Measurements from ENCODE around the gene GAL3ST1. TPM values are rescaled to one million over a fixed set of nuclear protein-coding genes. Genes with fewer than 3 reads are reported as not detected.

GAL3ST1 gene
- polyA plus RNA-seq, 1 donor (not counting 4 experiments of a cell fraction or from before 2014, with no cell fraction given): not detected

- Histone ChIP-seq H3K4me2 (ENCODE audit: control insufficient read depth, extremely low read depth, insufficient read depth, low read depth, low read length) (no peak overlapping the region), H2AFZ (ENCODE audit: control insufficient read depth, low read length) (no peak overlapping the region), H3K4me1 (ENCODE audit: control insufficient read depth, extremely low read depth, insufficient read depth, low read length) (peaks cover 6% of the 10 kb centered on the region), H3K4me3 (ENCODE audit: control insufficient read depth in 2 of 3, extremely low read depth in 1 of 3, insufficient read depth in 2 of 3, low read depth in 1 of 3, low read length in 3 of 3) (no peak overlapping the region), H3K79me2 (ENCODE audit: control insufficient read depth, insufficient read depth, low read length) (no peaks in the 10 kb centered on the region), H3K27me3 (ENCODE audit: control insufficient read depth, extremely low read depth, insufficient read depth, low read length) (peaks cover 7% of the 10 kb centered on the region), H3K9me3 (ENCODE audit: control insufficient read depth, low read depth, low read length) (no peaks in the 10 kb centered on the region), H4K20me1 (ENCODE audit: control insufficient read depth, extremely low read depth, insufficient read depth, low read length) (no peaks in the 10 kb centered on the region), H3K36me3 (ENCODE audit: control insufficient read depth in 2 of 2, extremely low read depth in 1 of 2, insufficient read depth in 2 of 2, low read length in 2 of 2) (no peaks in the 10 kb centered on the region), H3K9me1 (ENCODE audit: control insufficient read depth, extremely low read depth, insufficient read depth, low read length) (no peaks in the 10 kb centered on the region), H3K9ac (ENCODE audit: control insufficient read depth, extremely low read depth, insufficient read depth, low read length) (no peak overlapping the region), H3K27ac (ENCODE audit: control insufficient read depth, insufficient read depth, low read length) (no peak overlapping the region)
- DNase-seq (ENCODE audit: low read depth, low spot score) (no peak), FAIRE-seq (no peak)
- dilution Hi-C loops (cut with MboI; ENCODE audit: extremely low pct_ligation_motif_present, low sequenced_read_pairs): no loop called here
- TF ChIP-seq, protein P1, sequence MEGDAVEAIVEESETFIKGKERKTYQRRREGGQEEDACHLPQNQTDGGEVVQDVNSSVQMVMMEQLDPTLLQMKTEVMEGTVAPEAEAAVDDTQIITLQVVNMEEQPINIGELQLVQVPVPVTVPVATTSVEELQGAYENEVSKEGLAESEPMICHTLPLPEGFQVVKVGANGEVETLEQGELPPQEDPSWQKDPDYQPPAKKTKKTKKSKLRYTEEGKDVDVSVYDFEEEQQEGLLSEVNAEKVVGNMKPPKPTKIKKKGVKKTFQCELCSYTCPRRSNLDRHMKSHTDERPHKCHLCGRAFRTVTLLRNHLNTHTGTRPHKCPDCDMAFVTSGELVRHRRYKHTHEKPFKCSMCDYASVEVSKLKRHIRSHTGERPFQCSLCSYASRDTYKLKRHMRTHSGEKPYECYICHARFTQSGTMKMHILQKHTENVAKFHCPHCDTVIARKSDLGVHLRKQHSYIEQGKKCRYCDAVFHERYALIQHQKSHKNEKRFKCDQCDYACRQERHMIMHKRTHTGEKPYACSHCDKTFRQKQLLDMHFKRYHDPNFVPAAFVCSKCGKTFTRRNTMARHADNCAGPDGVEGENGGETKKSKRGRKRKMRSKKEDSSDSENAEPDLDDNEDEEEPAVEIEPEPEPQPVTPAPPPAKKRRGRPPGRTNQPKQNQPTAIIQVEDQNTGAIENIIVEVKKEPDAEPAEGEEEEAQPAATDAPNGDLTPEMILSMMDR (optimal IDR thresholded peaks at IDR 0.05 in 1 of 3, IDR thresholded peaks at IDR 0.05 in 1 of 3, conservative IDR thresholded peaks at IDR 0.05 in 1 of 3; ENCODE audit: extremely low read depth in 1 of 3, insufficient read depth in 2 of 3, low read length in 3 of 3): no peak
- no peak for TF ChIP-seq EZH2 (IDR thresholded peaks at IDR 0.05; ENCODE audit: low read length)
These were observed 14.6 kb downstream of the GAL3ST1 start for GRCh38 chr22:30559889-30560288.

- Histone ChIP-seq H3K27me3 (ENCODE audit: control insufficient read depth, extremely low read depth, insufficient read depth, low read length) (no peaks in the 10 kb centered on the region), H3K9me3 (ENCODE audit: control insufficient read depth, low read depth, low read length) (no peaks in the 10 kb centered on the region), H4K20me1 (ENCODE audit: control insufficient read depth, extremely low read depth, insufficient read depth, low read length) (no peaks in the 10 kb centered on the region), H3K79me2 (ENCODE audit: control insufficient read depth, insufficient read depth, low read length) (no peaks in the 10 kb centered on the region), H3K4me1 (ENCODE audit: control insufficient read depth, extremely low read depth, insufficient read depth, low read length) (peaks cover 2% of the 10 kb centered on the region), H3K9ac (ENCODE audit: control insufficient read depth, extremely low read depth, insufficient read depth, low read length) (no peak overlapping the region), H2AFZ (ENCODE audit: control insufficient read depth, low read length) (no peak overlapping the region), H3K4me3 (ENCODE audit: control insufficient read depth in 2 of 3, extremely low read depth in 1 of 3, insufficient read depth in 2 of 3, low read depth in 1 of 3, low read length in 3 of 3) (no peak overlapping the region), H3K36me3 (ENCODE audit: control insufficient read depth in 2 of 2, extremely low read depth in 1 of 2, insufficient read depth in 2 of 2, low read length in 2 of 2) (no peaks in the 10 kb centered on the region), H3K9me1 (ENCODE audit: control insufficient read depth, extremely low read depth, insufficient read depth, low read length) (no peaks in the 10 kb centered on the region), H3K4me2 (ENCODE audit: control insufficient read depth, extremely low read depth, insufficient read depth, low read depth, low read length) (no peak overlapping the region), H3K27ac (ENCODE audit: control insufficient read depth, insufficient read depth, low read length) (no peak overlapping the region)
- FAIRE-seq: no peak
- no peak for TF ChIP-seq EZH2 (IDR thresholded peaks at IDR 0.05; ENCODE audit: low read length)
- TF ChIP-seq, protein P1 (optimal IDR thresholded peaks at IDR 0.05 in 1 of 3, IDR thresholded peaks at IDR 0.05 in 1 of 3, conservative IDR thresholded peaks at IDR 0.05 in 1 of 3; ENCODE audit: extremely low read depth in 1 of 3, insufficient read depth in 2 of 3, low read length in 3 of 3): no peak
- DNase-seq (ENCODE audit: low read depth, low spot score): no peak
- dilution Hi-C loops (cut with MboI; ENCODE audit: extremely low pct_ligation_motif_present, low sequenced_read_pairs): no loop called here
These were observed 17.2 kb downstream of the GAL3ST1 start for GRCh38 chr22:30557243-30557642.

Measured in keratinocyte (primary cell).